DOHH2 (cell line): ENCODE results near the gene MGAT5.

Experiments used
- H3F3A ChIP-seq: fragments of 200-600 bp; sonication (generic), shearing (Covaris generic); 2 replicates; pipeline ENCODE4 v1.6.0; 2016; ENCODE audit warnings: antibody characterized with exemption, mild to moderate bottlenecking; ENCODE audit not compliant: control insufficient read depth, insufficient read depth
- H3K27ac ChIP-seq: fragments of 200-600 bp; sonication (generic); 2 replicates; pipeline ENCODE4 v1.5.1; 2014; ENCODE audit warnings: low read depth, mild to moderate bottlenecking, low read length, moderate library complexity
- H3K27me3 ChIP-seq: fragments of 200-600 bp; sonication (generic); 2 replicates; pipeline ENCODE4 v1.6.1; 2014; ENCODE audit warnings: mild to moderate bottlenecking, low read length, mixed read lengths; ENCODE audit not compliant: control insufficient read depth
- H3K36me3 ChIP-seq: fragments of 200-600 bp; sonication (generic); 2 replicates; pipeline ENCODE4 v1.6.1; 2014; ENCODE audit warnings: mild to moderate bottlenecking, low read length, moderate library complexity, mixed read lengths; ENCODE audit not compliant: control insufficient read depth
- H3K4me1 ChIP-seq: fragments of 200-600 bp; sonication (generic); 2 replicates; pipeline ENCODE4 v1.6.1; 2014; ENCODE audit warnings: mild to moderate bottlenecking, low read length, mixed read lengths; ENCODE audit not compliant: control insufficient read depth
- H3K4me2 ChIP-seq: fragments of 200-600 bp; sonication (generic); 2 replicates; pipeline ENCODE4 v1.6.0; 2014; ENCODE audit warnings: mild to moderate bottlenecking, low read length, moderate library complexity
- H3K4me3 ChIP-seq: fragments of 200-600 bp; sonication (generic); 2 replicates; pipeline ENCODE4 v1.5.1; 2014; ENCODE audit warnings: mild to moderate bottlenecking, low read length, mixed read lengths
- H3K79me2 ChIP-seq: fragments of 200-600 bp; sonication (generic); 2 replicates; pipeline ENCODE4 v1.6.1; 2014; ENCODE audit warnings: mild to moderate bottlenecking, low read length, mixed read lengths; ENCODE audit not compliant: control insufficient read depth
- H3K9me2 ChIP-seq: fragments of 200-600 bp; sonication (generic); replicated peaks from 2 replicates; pipeline ENCODE4 v1.6.1; 2014; ENCODE audit warnings: mild to moderate bottlenecking, low read length, mixed read lengths; ENCODE audit not compliant: control insufficient read depth
- H3K9me3 ChIP-seq: fragments of 200-600 bp; sonication (generic); 2 replicates; pipeline ENCODE4 v1.6.1; 2014; ENCODE audit warnings: antibody characterized with exemption, low read length, mixed read lengths; ENCODE audit not compliant: control insufficient read depth, insufficient read depth
- H4K20me1 ChIP-seq: fragments of 200-600 bp; sonication (generic); 2 replicates; pipeline ENCODE4 v1.6.0; 2014; ENCODE audit warnings: low read depth, mild to moderate bottlenecking, antibody characterized with exemption, low read length, moderate library complexity; ENCODE audit not compliant: control insufficient read depth, insufficient read depth
- EZH2phosphoT487 ChIP-seq: fragments of 200-600 bp; sonication (generic); IDR thresholded peaks from 2 replicates; pipeline ENCODE4 v1.6.1; 2017; ENCODE audit warnings: borderline replicate concordance, mild to moderate bottlenecking, antibody characterized with exemption, low read length, moderate library complexity, mixed read lengths
- TF ChIP-seq, protein P1 (sequence below): fragments of 200-600 bp; sonication (generic); IDR thresholded peaks from one replicate; pipeline ENCODE4 v1.5.1; 2014; ENCODE audit warnings: antibody characterized with exemption, mild to moderate bottlenecking, low read depth, low read length; ENCODE audit not compliant: poor library complexity, severe bottlenecking

MGAT5 gene

DNA sequence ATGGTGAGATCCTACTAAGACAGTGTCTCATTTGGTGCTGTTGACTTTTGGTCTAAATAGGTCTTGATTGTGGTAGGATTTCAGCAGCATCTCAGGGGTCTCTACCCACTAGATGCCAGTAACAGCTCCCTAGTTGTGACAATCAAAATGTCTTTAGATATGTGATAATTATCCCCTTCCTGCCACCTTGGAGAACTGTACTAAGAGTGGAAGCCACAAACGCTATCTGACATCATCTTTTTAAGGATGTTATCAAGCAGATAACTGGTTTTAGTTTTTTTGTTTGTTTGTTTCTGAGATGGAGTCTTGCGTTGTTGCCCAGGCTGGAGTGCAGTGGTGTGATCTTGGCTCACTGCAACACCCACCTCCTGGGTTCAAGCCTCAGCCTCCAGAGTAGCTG lies 3.1 kb downstream of the MGAT5 start:
- peaks cover 44% of the 10 kb centered on the region for H3K36me3 ChIP-seq
- no peaks in the 10 kb centered on the region for H4K20me1 ChIP-seq
- no peaks in the 10 kb centered on the region for H3K9me2 ChIP-seq
- peak overlapping the region; percentile 66 for H3K4me3 ChIP-seq
- peak overlapping the region; percentile 86 for H3K4me2 ChIP-seq
- no peaks in the 10 kb centered on the region for H3K9me3 ChIP-seq
- H3K27ac ChIP-seq: peak overlapping the region; percentile 91
- TF ChIP-seq, protein P1, sequence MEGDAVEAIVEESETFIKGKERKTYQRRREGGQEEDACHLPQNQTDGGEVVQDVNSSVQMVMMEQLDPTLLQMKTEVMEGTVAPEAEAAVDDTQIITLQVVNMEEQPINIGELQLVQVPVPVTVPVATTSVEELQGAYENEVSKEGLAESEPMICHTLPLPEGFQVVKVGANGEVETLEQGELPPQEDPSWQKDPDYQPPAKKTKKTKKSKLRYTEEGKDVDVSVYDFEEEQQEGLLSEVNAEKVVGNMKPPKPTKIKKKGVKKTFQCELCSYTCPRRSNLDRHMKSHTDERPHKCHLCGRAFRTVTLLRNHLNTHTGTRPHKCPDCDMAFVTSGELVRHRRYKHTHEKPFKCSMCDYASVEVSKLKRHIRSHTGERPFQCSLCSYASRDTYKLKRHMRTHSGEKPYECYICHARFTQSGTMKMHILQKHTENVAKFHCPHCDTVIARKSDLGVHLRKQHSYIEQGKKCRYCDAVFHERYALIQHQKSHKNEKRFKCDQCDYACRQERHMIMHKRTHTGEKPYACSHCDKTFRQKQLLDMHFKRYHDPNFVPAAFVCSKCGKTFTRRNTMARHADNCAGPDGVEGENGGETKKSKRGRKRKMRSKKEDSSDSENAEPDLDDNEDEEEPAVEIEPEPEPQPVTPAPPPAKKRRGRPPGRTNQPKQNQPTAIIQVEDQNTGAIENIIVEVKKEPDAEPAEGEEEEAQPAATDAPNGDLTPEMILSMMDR: no peak
- no peak for TF ChIP-seq EZH2phosphoT487
- peaks cover 94% of the 10 kb centered on the region for H3K79me2 ChIP-seq
- peaks cover 23% of the 10 kb centered on the region for H3F3A ChIP-seq
- no peaks in the 10 kb centered on the region for H3K27me3 ChIP-seq
- peaks cover 98% of the 10 kb centered on the region for H3K4me1 ChIP-seq

DNA sequence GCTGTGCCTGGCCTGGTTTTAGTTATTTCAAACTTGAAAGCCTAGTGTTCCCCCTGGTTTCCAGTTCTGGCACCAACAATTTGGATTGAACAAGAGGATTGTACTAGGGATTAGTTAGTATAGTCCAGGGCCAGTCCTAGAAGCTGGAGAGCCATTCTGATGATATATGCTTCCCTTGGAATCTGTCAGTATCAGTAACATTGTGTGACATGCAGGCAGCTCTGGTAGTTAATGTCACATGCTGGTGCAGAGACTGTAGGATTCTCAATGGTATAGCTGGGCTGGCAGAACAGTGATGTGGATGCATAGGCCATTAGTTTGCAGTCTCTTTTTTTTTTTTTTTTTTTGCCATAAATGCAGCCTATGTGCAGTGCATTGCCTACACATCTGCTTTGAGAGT lies 3.6 kb downstream of the MGAT5 start:
- Histone ChIP-seq H3K36me3 (peaks cover 43% of the 10 kb centered on the region), H3F3A (peaks cover 28% of the 10 kb centered on the region), H3K27me3 (no peaks in the 10 kb centered on the region), H3K27ac (peak overlapping the region; percentile 91), H3K9me2 (no peaks in the 10 kb centered on the region), H3K9me3 (no peaks in the 10 kb centered on the region), H3K79me2 (peaks cover 89% of the 10 kb centered on the region), H3K4me3 (peak overlapping the region; percentile 66), H4K20me1 (no peaks in the 10 kb centered on the region), H3K4me2 (peak overlapping the region; percentile 86), H3K4me1 (peaks cover 98% of the 10 kb centered on the region)
- TF ChIP-seq, protein P1: no peak
- no peak for TF ChIP-seq EZH2phosphoT487

DNA sequence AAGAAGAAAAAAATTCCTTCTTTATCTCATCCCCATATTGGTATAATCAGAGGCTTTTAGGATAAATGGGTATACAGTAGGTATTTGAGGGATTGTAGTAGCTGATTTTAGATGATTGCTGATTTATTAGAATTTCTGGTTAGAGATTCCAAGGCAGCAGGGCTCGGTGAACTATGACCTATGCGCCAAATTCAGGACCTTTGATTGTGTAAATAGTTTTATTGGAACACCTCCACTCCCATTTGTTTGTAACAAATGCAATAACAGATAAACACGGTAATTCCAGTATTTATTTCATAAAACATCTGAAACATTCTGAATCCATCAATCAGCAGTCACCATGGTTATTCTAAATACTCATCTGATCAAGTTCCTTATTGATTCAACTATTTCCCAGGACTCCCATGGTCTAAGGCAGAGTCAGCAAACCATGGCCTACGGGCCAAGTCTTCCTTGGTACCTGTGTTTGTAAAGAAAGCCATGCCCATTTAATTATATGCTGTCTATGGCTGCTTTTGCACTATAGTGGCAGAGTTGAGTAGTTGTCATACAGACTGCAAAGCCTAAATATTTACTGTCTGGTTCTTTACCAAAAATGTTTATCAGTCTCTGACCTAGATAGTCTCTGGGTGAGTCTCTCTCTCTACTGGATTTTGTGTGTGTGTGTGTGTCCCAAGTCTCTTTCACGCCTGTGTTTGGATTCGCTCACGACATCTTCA lies 4.3 kb downstream of the MGAT5 start:
- Histone ChIP-seq H3K4me2 (peak overlapping the region; percentile 86), H3K4me1 (peaks cover 98% of the 10 kb centered on the region), H3K27ac (peak overlapping the region; percentile 91), H3F3A (peaks cover 29% of the 10 kb centered on the region), H3K9me3 (no peaks in the 10 kb centered on the region), H4K20me1 (no peaks in the 10 kb centered on the region), H3K4me3 (peak overlapping the region; percentile 66), H3K27me3 (no peaks in the 10 kb centered on the region), H3K79me2 (peaks cover 87% of the 10 kb centered on the region), H3K36me3 (peaks cover 40% of the 10 kb centered on the region), H3K9me2 (no peaks in the 10 kb centered on the region)
- TF ChIP-seq, protein P1: no peak
- no peak for TF ChIP-seq EZH2phosphoT487
